Astrocyte of the spinal cord (primary cell): ENCODE results near the gene UVSSA.

Experiments
- DNase-seq: peaks from one replicate; pipeline ENCODE4 v3.0.0; 2011; ENCODE audit warnings: low read depth, low spot score
- H3K4me3 ChIP-seq: 2 replicates; pipeline ENCODE4 v1.5.1; 2011; ENCODE audit warnings: low read depth, mild to moderate bottlenecking, low read length, moderate library complexity
- in situ Hi-C: cut with HindIII; loops from 2 replicates; pipeline ENCODE4 v1.10.0; 2017; ENCODE audit warnings: low sequenced_read_pairs
- TF ChIP-seq, protein P1 (sequence below): IDR thresholded peaks from 2 replicates; pipeline ENCODE4 v1.5.1; 2012; ENCODE audit warnings: low read depth, mild to moderate bottlenecking, low read length, inconsistent platforms

Gene UVSSA

DNA sequence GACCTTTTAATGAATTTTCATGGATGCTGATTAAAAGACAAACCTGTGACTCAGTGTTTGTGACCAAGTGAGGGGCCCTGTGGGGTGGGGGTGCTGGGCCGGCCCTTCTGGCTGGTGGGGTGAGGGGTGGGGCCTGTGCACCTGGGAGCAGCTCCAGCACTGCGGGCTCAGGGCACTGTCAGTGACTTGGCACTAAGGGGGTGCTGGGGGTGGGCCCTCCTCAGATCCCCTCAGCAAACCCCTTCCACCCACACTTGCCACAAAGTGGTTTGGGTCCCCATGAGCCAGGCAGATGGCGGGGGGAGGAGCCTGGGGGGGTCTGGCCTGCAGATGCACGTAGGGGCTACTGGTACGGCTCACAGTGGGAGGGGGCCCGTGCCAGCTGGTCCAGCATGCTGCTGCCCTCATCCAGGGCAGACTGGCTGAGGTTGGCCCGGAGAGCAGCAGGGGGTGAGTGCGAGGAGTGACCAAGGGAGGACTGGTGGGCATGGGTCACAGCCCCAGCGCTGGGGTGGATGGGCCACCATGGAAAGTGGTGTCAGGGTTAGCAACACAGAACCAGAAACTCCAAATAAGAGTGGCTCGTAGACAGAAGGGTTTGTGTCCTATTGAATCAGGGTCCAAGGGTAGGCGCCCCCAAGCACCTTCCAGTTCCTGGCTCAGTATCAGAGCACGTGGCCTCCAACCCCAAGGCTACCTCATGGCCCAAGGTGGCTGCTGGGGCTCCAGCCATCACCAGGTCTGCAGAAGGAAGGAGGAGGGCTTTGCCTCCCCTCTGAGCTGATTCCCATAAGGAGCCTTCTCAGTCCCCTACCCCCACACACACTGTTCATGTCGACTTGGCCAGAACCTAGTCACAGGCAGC, 49.2 kb downstream of the UVSSA start:
- in situ Hi-C loops = no loop called here
- H3K4me3 ChIP-seq = no peak overlapping the region
- DNase-seq = no peak
- TF ChIP-seq, protein P1, sequence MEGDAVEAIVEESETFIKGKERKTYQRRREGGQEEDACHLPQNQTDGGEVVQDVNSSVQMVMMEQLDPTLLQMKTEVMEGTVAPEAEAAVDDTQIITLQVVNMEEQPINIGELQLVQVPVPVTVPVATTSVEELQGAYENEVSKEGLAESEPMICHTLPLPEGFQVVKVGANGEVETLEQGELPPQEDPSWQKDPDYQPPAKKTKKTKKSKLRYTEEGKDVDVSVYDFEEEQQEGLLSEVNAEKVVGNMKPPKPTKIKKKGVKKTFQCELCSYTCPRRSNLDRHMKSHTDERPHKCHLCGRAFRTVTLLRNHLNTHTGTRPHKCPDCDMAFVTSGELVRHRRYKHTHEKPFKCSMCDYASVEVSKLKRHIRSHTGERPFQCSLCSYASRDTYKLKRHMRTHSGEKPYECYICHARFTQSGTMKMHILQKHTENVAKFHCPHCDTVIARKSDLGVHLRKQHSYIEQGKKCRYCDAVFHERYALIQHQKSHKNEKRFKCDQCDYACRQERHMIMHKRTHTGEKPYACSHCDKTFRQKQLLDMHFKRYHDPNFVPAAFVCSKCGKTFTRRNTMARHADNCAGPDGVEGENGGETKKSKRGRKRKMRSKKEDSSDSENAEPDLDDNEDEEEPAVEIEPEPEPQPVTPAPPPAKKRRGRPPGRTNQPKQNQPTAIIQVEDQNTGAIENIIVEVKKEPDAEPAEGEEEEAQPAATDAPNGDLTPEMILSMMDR = no peak

DNA sequence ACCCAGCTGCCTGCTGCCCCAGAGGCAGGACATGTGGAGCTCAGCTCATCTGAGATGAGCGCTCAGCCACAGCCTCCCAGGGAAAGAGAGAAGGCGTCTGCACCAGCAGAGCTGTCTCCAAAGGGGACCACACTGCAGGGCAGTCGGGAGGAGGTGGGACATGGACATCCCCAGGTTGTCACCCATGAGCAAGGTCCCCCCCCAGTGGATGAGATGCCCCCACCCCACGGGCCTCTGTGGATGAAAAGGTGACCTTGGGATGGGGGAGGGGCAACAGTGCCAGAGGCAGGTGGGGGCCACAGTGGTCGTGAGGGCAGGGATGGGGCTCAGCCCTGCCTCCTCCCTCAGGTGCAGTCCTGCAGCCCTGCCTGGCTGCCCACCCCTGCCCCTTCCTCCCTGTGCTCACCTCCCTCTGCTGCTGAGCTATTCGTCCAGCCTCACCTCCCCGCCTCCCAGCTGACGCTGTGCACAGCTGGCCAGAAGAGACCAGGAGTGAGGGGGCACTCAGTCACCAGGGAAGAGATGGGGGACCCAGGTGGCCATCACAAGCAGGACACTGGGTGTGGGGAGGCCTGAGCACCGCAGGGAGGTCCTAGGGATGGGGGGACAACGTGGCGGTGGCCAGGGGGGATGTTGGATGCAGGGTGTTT, 49.9 kb downstream of the UVSSA start:
- in situ Hi-C loops = no loop called here
- H3K4me3 ChIP-seq = no peak overlapping the region
- TF ChIP-seq, protein P1 = no peak
- DNase-seq = no peak

DNA sequence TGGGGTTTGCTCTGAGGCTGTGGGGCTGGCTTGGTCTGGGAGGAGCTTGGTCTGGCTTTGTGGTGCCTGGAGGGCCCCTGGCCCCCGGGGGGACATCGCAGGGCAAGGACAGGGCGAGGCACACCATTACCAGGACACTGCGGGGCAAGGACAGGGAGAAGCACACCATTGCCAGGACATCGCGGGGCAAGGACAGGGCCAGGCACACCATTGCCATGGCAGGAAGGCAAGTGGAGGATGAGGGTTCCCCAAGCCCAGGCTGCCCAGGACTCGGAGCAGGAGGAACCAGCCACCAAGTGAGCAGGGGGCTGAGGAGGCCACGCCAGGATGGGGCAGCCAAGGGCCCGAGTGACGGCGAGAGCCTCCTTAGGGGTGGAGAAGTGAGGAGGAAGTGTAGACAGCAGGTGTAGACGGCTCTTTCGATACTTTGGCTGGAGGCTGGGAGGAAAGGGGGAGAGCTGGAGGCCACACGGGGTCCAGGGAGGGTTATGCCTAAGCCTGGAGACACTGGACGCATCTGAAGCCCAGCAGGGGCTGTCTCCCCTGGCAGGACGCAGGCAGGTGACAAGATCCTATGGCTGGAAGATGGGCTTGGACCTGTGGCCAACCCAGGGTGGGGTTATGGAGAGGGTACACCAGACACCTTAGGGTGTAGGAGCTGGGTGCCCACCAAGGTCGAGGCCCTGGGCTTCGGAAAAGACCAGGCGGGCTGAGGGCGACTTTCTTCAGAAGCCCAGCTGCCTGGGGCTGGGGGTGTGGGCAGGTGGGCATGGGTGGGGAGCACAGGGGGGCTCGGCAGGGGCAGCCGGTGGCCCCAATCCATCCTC, 51.9 kb downstream of the UVSSA start:
- in situ Hi-C loops = no loop called here
- DNase-seq = no peak
- TF ChIP-seq, protein P1 = no peak
- no peak overlapping the region for H3K4me3 ChIP-seq

DNA sequence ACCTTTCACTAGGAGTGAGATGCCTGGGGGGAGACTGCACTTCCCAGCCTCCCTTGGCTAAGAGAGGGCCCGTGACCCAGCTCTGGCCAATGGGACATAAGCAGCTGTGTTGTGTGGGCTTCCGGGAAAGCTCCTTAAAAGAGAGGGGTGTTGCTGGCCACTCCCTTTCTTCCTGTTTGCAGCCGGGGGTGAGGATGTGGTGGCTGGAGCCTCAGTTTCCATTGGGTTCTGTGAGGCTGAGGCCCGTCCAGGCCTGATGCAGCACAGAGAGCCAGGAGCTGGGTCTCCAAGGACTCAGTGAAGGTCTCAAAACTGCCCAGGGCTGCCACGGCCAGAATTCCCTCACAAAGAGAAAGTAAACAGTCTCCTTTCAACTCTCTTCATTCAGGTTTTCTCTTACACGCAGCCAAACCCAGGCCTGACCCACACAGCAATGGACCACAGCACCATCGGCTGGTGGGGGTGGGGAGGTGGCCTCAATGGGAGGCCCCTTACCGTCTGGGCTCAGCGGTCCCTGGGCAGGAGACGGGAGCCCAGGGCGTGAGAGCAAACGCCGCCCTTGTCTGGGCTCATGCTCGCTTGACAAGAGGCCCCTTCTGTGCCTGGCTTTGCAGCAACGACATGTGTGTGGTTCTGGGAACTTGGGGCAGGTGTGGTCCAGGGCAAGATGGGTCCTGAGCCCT, 52.6 kb downstream of the UVSSA start:
- in situ Hi-C loops = no loop called here
- DNase-seq = no peak
- no peak overlapping the region for H3K4me3 ChIP-seq
- TF ChIP-seq, protein P1 = no peak

DNA sequence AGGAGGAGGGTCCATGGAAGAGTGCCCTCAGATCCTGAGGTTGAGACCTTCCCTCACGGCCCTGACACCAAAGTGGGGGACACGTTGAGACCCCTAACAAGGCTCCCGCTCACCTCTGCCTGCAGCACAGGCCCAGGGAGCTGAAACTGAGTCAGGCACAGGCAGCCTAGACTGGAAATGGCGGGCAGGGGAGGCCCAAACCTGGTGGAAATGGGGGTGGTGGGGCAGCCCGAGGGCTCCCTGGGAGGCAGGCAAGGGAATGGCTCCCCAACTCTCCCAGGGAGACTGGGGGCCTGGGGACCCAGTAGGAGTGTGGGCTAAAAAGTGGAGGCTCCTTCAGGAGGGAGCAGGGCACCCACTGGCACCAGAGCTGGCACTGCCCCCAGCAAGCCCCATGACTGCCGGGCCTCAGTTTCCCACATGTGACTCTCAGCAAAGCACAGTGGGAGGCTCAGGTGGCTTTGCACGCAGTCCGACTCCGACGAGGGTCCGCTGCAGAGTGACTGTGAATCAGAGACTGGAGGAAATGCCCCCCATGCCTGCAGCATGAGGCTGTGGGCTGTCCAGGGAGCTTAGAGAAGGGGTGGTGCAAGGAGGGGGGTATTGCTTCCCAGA, 53.3 kb downstream of the UVSSA start:
- DNase-seq = no peak

More for the DNA sequence above, 53.3 kb downstream of the UVSSA start:
- no peak overlapping the region for H3K4me3 ChIP-seq
- in situ Hi-C loops = no loop called here
- TF ChIP-seq, protein P1 = no peak
